NK-92 (cell line): ENCODE measurements around the gene MED16.
"Not testable (repeated sequence)": the region's sequence is repeated elsewhere in the genome, so short reads cannot be mapped to it uniquely, and the experiment has no call there.

Experiments
- DNase-seq: peaks from one replicate; lab custom pipeline; 2025; ENCODE audit not compliant: unreplicated experiment; lab: John Stamatoyannopoulos, UW

The MED16 gene

DNA sequence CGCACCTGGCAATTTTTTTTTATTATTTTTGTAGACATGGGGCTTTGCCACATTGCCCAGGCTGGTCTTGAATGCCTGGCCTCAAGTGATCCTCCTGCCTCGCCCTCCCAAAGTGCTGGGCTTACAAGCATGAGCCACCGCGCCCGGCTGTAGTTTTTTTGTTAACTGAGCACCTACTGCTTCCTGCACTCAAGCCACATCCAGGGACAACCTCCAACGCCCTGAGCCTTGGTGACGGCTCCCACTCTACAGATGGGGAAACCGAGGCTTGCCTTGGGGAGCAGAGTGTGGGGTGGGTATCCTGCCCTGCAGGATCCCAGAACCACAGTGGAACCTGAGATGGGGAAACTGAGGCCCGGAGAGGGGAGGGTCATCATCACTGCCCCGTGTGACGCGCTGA lies 37.8 kb downstream of the MED16 start:
- no peak for DNase-seq

DNA sequence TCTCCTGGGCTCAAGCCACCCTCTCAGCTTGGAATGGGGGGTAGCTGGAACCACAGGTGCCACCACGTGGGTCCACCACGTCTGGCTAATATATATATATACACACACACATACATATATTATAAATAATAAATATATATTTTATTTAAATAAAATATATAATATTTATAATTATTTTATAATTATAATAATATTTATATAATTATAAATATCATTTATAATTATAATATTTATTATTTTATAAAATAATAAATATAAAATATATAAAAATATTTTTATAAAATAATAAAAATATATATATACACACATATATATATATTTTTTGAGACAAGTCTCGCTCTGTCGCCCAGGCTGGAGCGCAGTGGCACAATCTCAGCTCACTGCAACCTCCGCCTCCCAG lies 38.4 kb downstream of the MED16 start:
- DNase-seq: no peak

DNA sequence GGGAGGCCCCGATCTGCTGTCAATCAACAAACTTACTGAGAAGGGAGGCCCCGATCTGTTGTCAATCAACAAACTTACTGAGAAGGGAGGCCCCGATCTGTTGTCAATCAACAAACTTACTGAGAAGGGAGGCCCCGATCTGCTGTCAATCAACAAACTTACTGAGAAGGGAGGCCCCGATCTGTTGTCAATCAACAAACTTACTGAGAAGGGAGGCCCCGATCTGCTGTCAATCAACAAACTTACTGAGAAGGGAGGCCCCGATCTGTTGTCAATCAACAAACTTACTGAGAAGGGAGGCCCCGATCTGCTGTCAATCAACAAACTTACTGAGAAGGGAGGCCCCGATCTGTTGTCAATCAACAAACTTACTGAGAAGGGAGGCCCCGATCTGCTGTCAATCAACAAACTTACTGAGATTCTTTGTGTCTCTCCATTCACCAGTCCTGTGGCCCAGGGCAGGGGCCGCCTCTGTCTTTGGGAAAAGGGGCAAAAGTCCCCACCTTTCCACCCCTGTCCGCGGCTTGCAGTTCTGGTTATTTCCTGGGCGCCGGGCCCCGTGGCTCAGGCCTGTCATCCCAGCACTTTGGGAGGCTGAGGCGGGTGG lies 39.3 kb downstream of the MED16 start:
- not testable (repeated sequence) for DNase-seq

DNA sequence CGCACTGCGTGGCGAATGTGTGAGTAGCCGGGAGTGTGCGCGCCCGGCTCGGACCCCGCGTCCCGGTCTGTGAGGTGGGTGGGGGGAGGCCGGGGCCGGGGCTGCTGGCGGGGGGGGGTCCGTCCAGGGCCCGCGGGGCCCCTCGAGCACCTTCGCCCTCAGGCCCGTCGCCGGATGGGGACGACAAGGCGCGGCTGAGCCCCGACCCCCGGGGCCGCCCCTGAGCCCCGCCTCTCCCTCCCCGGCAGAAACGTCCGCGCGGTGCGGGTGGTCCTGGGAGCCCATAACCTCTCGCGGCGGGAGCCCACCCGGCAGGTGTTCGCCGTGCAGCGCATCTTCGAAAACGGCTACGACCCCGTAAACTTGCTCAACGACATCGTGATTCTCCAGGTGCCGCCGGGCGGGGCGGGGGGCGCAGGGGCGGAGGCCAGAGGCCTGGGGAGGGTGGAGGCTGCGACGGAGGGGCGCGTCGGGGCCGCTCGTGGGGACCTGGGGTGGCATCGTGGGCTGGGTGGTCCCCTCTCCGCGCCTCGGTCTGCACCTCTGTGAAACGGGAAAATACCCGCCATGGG lies 39.9 kb downstream of the MED16 start:
- DNase-seq: no peak

DNA sequence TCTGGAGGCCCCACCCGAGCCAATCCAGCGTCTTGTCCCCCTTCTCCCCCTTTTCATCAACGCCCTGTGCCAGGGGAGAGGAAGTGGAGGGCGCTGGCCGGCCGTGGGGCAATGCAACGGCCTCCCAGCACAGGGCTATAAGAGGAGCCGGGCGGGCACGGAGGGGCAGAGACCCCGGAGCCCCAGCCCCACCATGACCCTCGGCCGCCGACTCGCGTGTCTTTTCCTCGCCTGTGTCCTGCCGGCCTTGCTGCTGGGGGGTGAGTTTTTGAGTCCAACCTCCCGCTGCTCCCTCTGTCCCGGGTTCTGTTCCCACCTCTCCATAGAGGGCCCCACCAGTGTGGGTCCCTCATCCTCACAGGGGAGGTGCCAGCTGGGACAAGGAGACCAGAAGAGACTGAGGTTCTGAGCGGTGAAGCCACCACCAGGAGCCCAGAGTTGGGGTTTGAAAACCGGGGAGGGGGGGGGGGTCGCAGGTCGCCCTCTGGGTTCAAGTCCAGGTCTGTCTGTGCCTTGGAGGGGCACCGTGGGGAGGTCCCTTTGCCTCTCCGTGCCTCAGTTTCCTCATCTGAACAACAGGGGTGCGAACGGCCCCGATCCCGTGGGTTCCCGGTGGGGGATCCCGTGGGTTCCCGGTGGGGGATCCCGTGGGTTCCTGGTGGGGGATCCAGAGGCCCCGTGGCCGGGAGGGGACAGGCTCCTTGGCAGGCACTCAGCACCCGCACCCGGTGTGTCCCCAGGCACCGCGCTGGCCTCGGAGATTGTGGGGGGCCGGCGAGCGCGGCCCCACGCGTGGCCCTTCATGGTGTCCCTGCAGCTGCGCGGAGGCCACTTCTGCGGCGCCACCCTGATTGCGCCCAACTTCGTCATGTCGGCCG lies 40.6 kb downstream of the MED16 start, which contains the start of gene ELANE:
ELANE (plus strand) TSS at position 168 of the 878 bp plus-strand sequence; CDS start at position 194, 26 bp downstream.
- DNase-seq: no peak

DNA sequence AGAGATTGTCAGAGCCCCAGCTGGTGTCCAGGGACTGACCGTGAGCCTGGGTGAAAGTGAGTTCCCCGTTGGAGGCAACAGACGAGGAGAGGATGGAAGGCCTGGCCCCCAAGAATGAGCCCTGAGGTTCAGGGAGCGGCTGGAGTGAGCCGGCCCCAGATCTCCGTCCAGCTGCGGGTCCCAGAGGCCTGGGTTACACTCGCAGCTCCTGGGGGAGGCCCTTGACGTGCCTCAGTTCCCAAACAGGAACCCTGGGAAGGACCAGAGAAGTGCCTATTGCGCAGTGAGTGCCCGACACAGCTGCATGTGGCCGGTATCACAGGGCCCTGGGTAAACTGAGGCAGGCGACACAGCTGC lies 42.0 kb downstream of the MED16 start:
- no peak for DNase-seq

DNA sequence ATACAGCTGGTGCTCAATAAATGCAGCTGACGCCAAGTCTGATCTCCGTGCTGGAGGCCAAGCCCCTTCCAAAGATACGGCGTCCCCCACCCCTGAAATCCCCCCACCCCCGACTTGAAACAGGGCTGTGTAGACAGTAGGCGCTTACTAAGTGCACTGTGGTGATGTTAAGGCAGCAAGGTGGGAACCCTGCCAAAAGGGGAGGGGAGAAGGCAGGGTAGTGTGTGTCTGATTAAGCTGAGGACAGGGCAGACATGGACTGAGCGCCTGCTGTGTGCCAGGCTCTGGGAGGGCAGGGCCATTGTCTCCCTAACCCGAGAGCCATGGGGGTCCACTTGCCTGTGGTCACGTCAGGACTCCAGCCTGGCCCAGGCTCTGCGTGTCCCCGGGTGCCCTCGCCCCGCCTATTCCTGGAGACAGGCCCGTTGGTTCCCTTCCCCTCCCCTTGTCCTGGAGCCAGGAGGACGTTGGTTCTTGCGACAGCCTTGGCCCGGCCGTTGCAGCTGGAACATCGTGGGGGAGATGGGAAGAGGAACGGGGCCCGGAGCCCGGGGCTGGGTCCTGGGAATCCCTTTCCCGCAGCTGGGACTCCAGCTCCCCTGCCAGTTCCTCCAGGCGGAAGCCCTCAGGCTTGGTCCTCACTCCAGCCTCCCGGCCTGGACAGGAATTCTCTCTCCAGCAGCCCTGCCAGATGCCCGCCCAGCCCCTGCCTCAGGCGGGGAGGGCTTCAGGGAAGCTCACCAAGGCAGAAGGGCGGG lies 42.6 kb downstream of the MED16 start:
- DNase-seq: no peak

DNA sequence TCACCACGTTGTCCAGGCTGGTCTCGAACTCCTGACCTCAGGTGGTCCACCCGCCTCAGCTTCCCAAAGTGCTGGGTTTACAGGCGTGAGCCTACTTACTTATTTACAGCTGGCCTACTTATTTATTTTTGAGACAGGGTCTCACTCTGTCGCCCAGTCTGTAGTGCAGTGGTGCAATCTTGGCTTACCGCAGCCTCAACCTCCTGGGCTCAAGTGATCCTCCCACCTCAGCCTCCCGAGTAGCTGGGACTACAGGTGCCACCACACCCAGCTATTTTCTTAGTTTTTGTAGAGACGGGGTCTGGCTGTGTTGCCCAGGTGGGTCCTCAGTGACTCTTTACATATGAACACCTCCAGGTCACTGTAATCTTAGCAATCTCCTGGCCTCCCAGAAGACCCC lies 43.8 kb downstream of the MED16 start:
- DNase-seq: not testable (repeated sequence)

DNA sequence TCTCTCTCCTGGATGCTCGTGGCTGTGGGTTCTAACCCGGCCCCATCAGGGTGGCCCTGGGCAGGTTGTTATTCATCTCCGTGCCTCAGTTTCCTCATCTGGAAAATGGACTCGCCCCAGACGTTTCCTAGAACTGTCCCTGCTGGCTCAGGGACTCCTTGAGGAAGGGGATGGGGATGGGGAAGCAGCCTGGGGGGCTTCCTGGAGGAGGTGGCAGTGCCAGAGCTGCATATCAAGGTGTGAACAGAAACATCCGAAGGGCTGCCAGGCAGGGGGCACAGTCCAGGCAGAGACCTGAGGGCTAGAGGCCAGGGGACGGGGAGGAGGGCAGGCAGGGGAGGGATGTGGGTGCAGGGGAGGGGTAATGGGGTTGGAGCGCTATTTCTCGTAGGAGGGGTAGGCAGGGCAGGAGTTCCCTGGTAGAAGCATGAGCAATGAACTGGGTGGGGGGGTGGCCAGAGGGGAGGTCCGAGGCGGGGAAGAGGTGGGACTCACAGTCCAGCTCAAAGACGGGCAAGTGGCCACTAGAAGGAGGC lies 44.5 kb downstream of the MED16 start:
- DNase-seq: no peak

DNA sequence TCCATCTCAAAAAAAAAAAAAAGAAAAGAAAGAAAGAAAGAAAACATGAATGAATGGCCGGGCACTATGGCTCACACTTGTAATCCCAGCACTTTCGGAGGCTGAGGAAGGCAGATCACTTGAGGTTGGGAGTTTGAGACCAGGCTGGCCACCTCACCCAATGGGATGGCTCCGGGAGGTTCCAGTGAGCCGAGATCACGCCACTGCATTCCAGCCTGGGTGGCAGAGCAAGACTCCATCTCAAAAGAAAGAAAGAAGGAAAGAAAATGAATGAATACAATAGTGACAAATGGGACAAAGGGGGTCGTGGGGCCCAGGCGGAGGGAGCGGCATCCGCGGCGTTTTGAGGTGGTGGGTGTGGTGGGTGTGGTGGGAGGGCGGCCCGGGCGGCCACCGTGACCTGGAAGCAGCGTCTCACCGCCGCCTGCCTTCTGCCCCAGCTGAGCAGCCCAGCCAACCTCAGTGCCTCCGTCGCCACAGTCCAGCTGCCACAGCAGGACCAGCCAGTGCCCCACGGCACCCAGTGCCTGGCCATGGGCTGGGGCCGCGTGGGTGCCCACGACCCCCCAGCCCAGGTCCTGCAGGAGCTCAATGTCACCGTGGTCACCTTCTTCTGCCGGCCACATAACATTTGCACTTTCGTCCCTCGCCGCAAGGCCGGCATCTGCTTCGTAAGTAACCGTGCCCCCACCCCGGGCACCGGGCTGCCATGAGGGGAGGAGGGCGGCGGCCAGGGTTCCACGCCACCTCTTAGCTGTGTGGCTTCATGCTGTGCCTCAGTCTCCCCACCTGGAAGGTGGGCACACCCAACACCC lies 47.1 kb downstream of the MED16 start:
- no peak for DNase-seq

DNA sequence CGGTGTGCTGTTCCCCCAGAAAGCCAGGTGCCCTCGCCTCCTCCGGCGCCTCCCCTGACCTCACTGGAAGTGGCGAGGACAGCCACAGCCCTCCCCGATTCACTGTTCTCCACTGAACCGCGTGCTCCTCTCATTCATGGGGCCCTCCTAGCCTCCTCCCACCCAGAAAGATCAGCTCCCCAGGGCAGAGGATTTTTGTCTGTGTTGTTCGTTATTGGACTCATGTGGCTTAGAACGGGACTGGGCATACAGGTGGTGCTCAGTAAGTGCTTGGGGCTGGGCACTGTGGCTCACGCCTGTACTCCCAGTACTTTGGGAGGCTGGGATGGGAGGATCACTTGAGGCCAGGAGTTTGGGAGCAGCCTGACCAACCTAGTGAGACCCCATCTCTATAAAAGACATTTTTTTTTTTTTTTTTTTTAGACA lies 48.4 kb downstream of the MED16 start:
- no peak for DNase-seq

DNA sequence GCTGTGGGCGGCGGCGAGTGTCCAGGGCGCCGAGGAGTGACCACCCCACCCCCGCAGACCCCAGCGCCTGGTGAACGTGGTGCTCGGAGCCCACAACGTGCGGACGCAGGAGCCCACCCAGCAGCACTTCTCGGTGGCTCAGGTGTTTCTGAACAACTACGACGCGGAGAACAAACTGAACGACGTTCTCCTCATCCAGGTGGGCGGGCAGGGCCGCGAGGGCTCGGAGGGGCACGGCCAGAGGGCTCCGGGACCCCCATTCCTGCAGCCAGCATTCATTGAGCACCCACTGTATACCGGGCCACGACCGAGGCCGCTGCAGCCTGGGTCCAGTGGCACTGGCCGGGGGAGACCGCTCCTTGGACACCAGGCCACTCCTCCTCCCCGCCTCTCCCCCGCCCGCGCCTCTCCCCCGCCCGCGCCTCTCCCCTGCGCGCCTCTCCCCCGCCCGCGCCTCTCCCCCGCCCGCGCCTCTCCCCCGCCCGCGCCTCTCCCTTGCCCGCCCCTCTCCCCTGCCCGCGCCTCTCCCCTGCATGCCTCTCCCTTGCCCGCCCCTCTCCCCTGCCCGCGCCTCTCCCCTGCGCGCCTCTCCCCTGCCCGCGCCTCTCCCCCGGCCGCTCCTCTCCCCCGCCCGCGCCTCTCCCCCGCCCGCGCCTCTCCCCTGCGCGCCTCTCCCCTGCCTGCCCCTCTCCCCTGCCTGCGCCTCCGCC lies 49.0 kb downstream of the MED16 start:
- DNase-seq: no peak

DNA sequence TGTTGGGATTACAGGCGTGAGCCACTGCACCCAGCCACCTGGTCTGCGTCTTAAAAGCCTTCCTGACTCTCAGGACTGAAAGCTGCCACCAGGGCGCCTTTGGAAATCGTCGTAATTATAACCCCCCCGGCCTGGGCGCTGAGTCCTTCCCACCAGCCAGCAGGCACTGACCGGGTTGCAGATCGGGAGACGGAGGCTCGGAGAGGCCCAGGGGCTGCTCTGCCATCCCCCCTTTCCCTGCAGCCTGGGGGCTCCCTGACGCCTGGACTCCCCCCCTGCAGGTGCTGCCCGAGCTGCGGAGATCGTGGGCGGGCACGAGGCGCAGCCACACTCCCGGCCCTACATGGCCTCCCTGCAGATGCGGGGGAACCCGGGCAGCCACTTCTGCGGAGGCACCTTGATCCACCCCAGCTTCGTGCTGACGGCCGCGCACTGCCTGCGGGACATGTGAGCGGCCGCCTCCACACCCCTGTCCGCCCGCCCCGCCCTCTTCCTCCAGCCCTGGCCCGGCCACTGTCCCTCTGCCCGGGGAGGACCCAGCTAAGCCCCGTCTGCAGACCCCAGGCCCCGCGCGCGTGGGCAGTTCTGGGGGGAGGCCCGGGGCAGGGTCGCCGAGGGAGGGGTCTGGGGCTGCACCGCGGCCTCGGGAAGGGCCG lies 49.7 kb downstream of the MED16 start:
- no peak for DNase-seq

DNA sequence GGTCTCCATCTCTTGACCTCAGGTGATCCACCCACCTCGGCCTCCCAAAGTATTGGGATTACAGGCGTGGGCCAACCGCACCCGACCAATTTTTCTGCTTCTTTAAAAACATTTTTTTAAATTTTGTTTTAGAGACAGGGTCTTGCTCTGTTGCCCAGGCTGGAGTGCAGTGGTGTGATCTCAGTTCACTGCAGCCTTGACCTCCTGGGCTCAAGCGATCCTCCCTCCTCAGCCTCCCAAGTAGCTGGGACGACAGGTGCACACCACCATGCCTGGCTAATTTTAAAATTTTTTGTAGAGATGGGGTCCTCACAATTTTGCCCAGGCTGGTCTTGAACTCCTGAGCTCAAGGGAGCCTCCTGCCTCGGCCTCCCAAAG lies 50.2 kb downstream of the MED16 start:
- not testable (repeated sequence) for DNase-seq

DNA sequence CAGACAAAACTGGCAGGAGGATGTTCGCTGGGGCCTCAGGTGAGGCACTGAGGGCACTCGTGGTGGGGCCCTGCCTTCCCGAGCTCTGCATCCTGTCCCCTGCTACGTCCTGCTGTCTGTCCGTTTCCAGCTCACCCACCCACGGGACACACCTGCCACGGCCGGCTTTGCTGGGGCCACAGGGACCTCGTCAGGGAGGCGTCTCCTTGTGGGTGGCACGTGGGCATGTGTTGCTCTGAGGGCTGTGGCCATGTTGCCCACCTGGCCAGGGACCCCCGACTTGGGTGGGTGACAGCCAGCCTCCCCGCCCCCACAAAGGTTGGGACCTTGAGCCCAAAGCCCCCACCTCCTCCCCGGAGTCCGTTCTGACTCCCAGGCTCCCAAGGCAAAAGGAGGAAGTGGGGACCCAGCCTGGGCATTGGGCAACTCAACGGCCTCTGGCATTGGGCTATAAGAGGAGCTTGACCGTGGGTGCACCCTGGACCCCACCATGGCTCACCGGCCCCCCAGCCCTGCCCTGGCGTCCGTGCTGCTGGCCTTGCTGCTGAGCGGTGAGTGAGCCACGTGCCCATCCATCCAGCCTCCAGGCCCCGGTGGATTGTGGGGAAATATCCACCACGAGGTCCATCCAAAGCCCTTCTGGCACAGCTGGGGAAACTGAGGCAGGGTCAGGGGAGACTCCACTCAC lies 52.3 kb downstream of the MED16 start, which contains the start of gene PRTN3:
PRTN3 (plus strand) TSS at position 481 of the 688 bp plus-strand sequence; CDS start at position 491, 10 bp downstream.
- DNase-seq: no peak

DNA sequence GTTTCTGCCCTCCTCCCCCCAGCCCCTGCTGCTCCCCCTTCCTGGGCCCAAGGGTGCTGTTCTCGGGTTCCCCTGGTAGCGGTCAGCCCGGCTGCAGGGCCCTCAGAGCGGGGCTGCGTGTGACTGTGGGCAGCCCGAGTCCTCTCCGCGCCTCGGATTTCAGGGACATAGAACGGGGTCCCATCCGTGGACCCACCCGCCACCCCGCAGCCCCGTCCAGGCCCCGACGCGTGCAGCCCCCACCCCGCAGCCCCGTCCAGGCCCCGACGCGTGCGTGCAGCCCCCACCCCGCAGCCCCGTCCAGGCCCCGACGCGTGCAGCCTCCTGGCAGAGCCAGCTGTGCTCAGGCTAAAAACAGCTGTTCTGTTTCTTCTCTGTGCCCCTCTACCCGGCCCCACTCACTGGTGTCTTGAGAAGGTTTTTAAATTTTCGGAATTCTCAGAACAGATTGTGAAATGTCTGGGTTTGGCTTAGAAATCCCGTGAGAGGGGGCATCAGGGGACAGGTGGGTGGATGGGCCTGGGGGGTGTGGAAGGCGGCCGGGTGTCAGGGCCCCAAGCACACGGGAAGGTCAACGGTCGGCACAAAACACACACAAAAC lies 57.7 kb downstream of the MED16 start:
- DNase-seq: no peak

DNA sequence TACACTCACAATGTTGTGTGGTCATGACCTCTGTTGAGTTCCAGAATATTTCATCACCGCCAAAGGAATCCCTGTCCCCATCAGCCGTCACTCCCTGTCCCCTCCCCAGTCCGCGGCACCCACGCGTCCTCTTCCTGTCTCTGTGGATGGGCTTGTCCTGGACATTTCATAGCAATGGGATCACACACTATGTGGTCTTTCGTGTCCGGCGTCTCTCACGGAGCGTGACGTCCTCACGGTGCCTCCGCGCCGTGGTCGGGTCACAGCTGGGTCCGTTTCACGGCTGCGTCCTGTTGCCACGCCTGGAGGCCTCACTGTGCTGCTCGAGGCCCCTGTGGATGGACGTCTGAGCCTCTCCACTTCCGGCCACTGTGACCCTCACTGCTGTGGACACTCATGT lies 58.8 kb downstream of the MED16 start:
- DNase-seq: no peak
